Right forelimb (tissue), 1 donor: ENCODE data around the gene DBP.
"Not testable (repeated sequence)": the region's sequence is repeated elsewhere in the genome, so short reads cannot be mapped to it uniquely, and the experiment has no call there.

Experiments used
- DNase-seq: peaks from one replicate; pipeline ENCODE4 v3.0.0-alpha.2; 2018

The DBP gene

GRCh38 chr19:48639483-48640375 is 2.5 kb upstream of the DBP start:
- DNase-seq: no peak

- DNase-seq: no peak
Observed at GRCh38 chr19:48638831-48639381, 1.7 kb upstream of the DBP start.

GRCh38 chr19:48637948-48638830 is 1.0 kb upstream of the DBP start:
- peak; percentile 88 for DNase-seq

GRCh38 chr19:48637449-48637947 is 319 bp upstream of the DBP start:
- DNase-seq: peak; percentile 98

- DNase-seq: no peak
Observed at GRCh38 chr19:48635966-48636858, 967 bp downstream of the DBP start.

DNA sequence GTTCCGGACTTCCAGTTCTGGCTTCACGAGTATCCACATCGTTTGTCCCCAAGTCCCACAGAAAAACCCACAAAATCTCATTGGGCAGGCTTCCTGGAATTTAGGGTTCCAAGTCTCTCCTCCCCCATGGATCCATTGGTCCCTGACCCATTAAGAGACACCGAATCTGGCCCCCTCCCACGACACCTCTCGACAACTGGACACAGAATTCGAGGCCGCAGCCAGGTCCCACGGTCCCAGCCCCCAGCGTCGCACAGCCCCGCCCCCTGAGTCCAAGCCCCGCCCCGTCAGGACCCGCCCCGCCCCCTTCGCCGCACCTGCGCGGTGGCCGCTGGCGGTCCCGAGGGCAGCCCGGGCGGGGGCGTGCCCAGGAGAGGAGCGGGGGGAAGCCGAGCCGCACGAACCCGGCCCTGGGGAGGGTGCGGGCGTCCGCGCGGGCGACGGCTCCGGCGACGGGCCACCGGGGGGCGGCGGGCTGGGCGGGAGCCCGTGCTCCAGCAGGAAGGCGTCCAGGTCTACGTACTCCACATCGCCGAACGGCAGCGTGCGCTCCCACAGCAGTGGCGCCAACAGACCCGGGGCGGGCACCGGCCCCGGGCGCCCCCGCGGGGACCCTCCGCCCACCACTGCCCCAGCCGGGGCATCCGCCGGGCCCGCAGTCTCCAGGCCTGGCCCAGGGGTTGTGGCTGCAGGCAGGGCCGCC is 1.8 kb downstream of the DBP start:
- DNase-seq: no peak

DNA sequence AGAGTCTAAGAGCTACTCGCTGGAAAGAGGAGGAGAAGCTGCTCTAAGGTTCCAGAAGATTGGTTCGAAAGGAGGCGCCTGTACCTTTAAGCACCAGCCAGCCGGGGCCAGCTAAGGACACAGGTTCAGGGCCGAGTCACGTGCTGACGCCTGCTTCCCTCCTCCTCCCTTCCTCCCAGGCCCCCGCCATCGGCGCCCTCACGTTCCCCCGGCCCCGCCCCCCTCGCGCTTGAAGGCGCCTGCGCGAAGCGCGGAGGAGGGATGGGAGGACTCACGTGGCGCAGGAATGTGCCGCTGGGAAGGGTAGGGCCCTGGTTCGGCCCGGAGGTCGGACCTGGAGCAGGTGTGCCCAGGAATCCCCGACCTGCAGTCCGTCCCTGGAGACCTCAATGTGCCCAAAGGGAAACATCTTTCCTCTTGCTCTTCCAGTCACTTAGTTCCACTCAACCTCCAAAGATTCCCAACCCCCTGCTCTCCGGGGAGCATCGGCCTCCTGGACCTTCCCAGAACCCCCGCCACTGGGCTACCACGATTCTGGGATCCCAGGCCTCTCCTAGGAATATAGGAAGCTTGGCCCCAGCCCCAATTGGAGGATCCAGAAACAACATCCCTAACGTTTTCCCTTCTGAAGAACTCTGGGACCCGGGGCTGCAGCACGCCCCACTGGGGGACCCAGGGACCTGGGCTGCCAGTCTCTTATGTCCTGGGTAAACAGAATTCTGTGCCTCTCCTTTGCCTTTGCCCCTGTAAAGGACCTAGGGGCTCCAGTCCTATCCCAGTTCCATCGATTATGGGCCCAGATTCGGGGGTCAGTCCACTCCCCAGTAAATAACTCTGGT is 2.5 kb downstream of the DBP start:
- DNase-seq: peak; percentile 93

DNA sequence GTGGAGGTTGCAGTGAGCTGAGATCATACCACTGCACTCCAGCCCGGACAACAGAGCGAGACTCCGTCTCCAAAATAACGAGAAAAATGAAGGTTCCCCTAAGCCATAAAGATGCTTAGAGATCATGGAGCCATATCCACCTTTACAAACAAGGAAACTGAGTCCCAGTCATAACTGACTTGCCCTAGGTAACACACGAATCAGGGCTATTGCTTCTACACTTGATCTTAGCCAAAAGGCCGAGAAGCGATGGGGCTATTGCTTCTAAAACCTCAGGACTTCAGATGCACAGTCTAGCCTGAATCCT is 3.2 kb downstream of the DBP start:
- DNase-seq: no peak

GRCh38 chr19:48633148-48634035 is 3.8 kb downstream of the DBP start:
- no peak for DNase-seq

GRCh38 chr19:48632692-48633147 is 4.5 kb downstream of the DBP start:
- DNase-seq: no peak

DNA sequence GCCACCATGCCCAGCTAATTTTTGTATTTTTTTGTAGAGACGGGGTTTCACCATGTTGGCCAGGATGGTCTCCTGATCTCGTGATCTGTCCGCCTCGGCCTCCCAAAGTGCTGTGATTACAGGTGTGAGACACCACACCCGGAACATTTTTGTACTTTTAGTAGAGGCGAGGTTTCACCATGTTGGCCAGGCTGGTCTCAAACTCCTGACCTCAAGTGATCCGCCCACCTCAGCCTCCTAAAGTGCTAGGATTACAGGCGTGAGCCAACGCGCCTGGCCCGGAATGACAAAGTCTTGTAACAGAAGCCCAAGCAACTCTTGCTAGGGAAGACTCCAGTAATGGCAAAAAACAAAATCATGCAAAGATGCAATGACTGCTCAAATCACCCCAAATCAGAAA is 4.9 kb downstream of the DBP start:
- not testable (repeated sequence) for DNase-seq

GRCh38 chr19:48631225-48631624 is 6.0 kb downstream of the DBP start:
- no peak for DNase-seq

DNA sequence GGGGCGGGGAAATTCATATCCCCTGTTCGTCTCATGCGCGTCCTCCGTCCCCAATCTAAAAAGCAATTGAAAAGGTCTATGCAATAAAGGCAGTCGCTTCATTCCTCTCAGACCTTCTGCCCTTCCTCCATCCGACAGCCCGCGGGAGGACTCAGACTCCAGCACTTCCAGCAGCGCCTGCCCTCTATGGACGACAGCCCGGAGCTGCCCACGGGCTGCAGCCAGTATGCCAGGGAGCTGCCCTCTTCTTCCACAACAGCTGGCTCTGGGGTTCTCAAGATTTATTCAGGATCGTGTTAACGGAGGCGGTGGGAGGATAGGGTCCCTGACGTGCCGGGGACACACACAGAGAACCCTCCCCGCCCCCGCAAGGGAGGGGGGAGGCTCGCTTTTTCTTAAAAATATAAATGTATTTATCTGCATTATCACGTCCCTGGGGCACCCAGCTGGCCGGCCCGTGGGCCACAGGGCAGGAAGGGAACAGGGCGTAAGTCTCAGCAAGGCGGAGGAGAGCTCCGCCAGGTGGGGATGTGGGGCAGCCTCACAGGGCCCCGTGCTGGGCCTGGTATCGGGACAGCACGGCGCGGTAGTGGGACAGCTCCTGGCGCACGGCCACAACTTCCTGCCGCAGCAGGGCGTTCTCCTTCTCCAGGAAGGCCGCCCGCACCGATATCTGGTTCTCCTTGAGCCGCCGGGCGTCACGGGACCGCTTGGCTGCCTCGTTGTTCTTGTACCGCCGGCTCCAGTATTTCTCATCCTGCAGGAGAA is 6.7 kb downstream of the DBP start:
- peak; percentile 68 for DNase-seq

DNA sequence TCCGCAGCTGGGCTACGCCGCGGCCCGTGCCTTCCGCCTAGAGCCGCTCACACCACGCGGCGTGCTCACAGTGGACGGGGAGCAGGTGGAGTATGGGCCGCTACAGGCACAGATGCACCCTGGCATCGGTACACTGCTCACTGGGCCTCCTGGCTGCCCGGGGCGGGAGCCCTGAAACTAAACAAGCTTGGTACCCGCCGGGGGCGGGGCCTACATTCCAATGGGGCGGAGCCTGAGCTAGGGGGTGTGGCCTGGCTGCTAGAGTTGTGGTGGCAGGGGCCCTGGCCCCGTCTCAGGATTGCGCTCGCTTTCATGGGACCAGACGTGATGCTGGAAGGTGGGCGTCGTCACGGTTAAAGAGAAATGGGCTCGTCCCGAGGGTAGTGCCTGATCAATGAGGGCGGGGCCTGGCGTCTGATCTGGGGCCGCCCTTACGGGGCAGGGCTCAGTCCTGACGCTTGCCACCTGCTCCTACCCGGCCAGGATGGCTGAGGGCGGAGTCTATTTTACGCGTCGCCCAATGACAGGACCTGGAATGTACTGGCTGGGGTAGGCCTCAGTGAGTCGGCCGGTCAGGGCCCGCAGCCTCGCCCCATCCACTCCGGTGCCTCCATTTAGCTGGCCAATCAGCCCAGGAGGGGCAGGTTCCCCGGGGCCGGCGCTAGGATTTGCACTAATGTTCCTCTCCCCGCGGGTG is 7.4 kb downstream of the DBP start:
- no peak for DNase-seq

GRCh38 chr19:48629297-48629598 is 7.9 kb downstream of the DBP start:
- no peak for DNase-seq

- DNase-seq: peak; percentile 42
Observed at GRCh38 chr19:48628486-48629296, 8.5 kb downstream of the DBP start.

DNA sequence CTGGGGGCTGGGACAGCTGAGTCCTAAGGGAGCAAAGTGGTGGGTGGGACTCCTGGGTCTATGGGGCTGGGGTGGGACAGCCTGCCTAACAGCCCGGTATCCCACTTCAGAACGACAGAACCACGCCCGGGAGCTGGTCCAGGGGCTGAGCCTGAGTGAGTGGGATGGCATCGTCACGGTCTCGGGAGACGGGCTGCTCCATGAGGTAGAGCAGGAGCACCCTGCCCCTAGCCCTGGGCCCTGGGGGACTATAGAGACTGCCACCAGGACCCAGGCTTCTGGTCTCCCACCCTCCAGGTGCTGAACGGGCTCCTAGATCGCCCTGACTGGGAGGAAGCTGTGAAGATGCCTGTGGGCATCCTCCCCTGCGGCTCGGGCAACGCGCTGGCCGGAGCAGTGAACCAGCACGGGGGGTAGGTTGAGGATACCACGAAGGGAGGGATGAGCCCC is 9.3 kb downstream of the DBP start:
- DNase-seq: peak; percentile 42
